Prostate gland (tissue), 2 donors: ENCODE results near the gene RRAD. TPM values are rescaled to one million over a fixed set of nuclear protein-coding genes. Genes with fewer than 3 reads are reported as not detected.

Experiments
- DNase-seq: peaks from one replicate; pipeline ENCODE4 v3.0.0-alpha.2; 2019; ENCODE audit warnings: low spot score
- H3K27ac ChIP-seq, 2 donors: fragments of 200-600 bp; sonication (generic); 2 replicates each; pipeline ENCODE4 v1.5.1; 2017 to 2019
- H3K27me3 ChIP-seq: fragments of 200-600 bp; sonication (generic); replicated peaks from 2 replicates; pipeline ENCODE4 v1.5.1; 2019; ENCODE audit not compliant: insufficient read depth
- H3K36me3 ChIP-seq, 2 donors: fragments of 200-600 bp; sonication (generic); 1 replicate in 1 of 2; 2 replicates in 1 of 2; pipeline versions ENCODE4 v1.5.1 to v1.8.1; 2017 to 2019
- H3K4me1 ChIP-seq: fragments of 200-600 bp; sonication (generic); replicated peaks from 2 replicates; pipeline ENCODE4 v1.5.1; 2019
- H3K4me3 ChIP-seq, 2 donors: fragments of 200-600 bp; sonication (generic); 2 replicates each; pipeline ENCODE4 v1.5.1; 2017 to 2019
- H3K9me3 ChIP-seq: fragments of 200-600 bp; sonication (generic); 2 replicates; pipeline ENCODE4 v1.5.1; 2017
- POLR2A ChIP-seq: fragments of 450-650 bp; IDR thresholded peaks from one replicate; pipeline ENCODE4 v1.6.1; 2016; ENCODE audit warnings: antibody characterized with exemption, mild to moderate bottlenecking
- POLR2AphosphoS5 ChIP-seq: sonication (generic); formaldehyde crosslinking; IDR thresholded peaks from one replicate; pipeline ENCODE4 v1.6.1; 2017; ENCODE audit warnings: antibody characterized with exemption
- WGBS: methylation state at CpG from one replicate; pipeline ENCODE4 v1.1.5; 2018; 5-methylcytosine and 5-hydroxymethylcytosine counted together
- intact Hi-C: fragments of 100-400 bp; cut with DNase I; formaldehyde crosslinking; loops from one replicate; pipeline ENCODE4 v1.14.2; 2022
- total RNA-seq, 2 donors: library from RNA; depleted of rRNA; stranded (reverse); fragments of >200 nt; gene quantifications; one replicate each; pipeline ENCODE4 v1.1.0, GENCODE V29; 2016
- TF ChIP-seq, protein P1 (sequence below), 4 experiments: fragments of 200-600 bp in 2 of 4; fragments of 450-650 bp in 2 of 4; sonication (generic) in 2 of 4; IDR thresholded peaks; 1 replicate in 3 of 4; 2 replicates in 1 of 4; pipeline ENCODE4 v1.5.1; 2016 to 2019; ENCODE audit warnings: antibody characterized with exemption in 4 of 4, mild to moderate bottlenecking in 2 of 4, moderate library complexity in 2 of 4

The RRAD gene
- total RNA-seq, 2 donors from 2014 or later: 17.0 to 37.0 TPM

DNA sequence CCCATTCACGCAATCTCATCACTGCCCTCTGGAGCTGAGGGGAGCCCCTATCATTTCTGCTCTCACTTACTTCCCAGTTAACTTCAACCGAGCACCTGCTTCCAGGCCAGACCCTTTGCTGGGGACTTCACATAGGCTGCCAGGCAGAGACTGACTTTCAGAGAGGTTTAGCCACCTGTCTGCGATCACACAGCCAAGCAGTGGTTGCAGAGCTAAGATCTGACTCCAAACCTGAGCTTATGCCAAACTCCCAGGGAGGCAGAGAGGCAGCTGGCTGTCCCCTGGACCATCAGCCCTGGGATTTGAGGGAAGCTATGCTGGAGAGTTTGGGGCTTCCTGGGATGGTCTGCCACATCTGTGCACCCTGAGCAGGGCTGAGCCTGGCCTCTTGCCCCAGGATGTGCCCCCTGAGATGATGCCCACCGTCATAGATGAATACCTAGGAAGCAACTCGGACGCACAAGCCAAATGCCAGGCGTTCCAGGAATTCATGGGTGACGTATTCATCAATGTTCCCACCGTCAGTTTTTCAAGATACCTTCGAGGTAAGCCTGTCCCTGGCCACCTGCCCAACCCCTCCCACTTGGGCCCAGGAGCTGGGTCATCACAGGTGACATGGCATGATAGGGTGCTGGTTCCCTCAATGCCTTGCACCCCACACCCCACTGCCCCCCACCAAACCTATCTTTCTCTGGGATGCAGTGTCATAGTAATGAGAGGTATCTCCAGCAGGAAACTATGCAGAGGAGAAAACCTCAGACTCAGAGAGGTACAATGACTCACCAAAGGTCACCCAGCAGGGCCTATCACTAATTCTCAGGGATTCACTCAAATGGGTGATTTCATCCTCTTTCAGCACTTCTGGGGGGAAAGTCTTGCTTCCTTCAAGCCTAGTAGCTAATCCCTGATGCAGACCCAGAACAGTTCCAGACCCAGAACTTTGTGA lies 45.7 kb upstream of the RRAD start:
- H3K4me3 ChIP-seq: no peak overlapping the region
- no peaks in the 10 kb centered on the region for H3K27me3 ChIP-seq
- no peaks in the 10 kb centered on the region for H3K36me3 ChIP-seq
- TF ChIP-seq POLR2A: no peak
- no peak for TF ChIP-seq POLR2AphosphoS5
- TF ChIP-seq, protein P1, sequence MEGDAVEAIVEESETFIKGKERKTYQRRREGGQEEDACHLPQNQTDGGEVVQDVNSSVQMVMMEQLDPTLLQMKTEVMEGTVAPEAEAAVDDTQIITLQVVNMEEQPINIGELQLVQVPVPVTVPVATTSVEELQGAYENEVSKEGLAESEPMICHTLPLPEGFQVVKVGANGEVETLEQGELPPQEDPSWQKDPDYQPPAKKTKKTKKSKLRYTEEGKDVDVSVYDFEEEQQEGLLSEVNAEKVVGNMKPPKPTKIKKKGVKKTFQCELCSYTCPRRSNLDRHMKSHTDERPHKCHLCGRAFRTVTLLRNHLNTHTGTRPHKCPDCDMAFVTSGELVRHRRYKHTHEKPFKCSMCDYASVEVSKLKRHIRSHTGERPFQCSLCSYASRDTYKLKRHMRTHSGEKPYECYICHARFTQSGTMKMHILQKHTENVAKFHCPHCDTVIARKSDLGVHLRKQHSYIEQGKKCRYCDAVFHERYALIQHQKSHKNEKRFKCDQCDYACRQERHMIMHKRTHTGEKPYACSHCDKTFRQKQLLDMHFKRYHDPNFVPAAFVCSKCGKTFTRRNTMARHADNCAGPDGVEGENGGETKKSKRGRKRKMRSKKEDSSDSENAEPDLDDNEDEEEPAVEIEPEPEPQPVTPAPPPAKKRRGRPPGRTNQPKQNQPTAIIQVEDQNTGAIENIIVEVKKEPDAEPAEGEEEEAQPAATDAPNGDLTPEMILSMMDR (IDR thresholded peaks at IDR 0.05): no peak
- DNase-seq: no peak
- intact Hi-C loops: no loop called here
- H3K27ac ChIP-seq: no peak overlapping the region
- 76% methylated on average over 10 of the region's 10 CpGs for WGBS
- H3K4me1 ChIP-seq: no peaks in the 10 kb centered on the region
- no peaks in the 10 kb centered on the region for H3K9me3 ChIP-seq

DNA sequence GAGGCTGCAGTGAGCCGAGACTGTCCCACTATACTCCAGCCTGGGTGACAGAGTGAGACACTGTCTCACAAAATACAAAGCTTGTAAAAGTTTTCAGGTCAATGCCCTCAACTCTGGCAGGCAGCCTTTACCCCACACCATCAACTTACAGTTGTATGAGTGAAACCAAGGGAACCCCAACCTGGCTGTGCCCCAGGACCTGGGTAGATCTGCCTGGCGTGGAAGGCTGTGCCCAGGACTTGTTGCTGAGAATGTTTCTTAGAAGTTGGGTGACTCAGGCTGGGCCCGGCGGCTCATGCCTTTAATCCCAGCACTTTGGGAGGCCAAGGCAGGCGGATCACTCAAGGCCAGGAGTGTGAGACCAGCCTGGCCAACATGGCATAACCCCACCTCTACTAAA lies 43.5 kb upstream of the RRAD start:
- Histone ChIP-seq H3K9me3 (no peaks in the 10 kb centered on the region), H3K27ac (no peak overlapping the region), H3K4me1 (no peaks in the 10 kb centered on the region), H3K27me3 (no peaks in the 10 kb centered on the region), H3K4me3 (no peak overlapping the region), H3K36me3 (no peaks in the 10 kb centered on the region)
- TF ChIP-seq, protein P1 (IDR thresholded peaks at IDR 0.05): no peak
- TF ChIP-seq POLR2A (no peak), POLR2AphosphoS5 (no peak)
- intact Hi-C loops: no loop called here
- no peak for DNase-seq
- WGBS: 88% methylated on average over 5 of the region's 5 CpGs

DNA sequence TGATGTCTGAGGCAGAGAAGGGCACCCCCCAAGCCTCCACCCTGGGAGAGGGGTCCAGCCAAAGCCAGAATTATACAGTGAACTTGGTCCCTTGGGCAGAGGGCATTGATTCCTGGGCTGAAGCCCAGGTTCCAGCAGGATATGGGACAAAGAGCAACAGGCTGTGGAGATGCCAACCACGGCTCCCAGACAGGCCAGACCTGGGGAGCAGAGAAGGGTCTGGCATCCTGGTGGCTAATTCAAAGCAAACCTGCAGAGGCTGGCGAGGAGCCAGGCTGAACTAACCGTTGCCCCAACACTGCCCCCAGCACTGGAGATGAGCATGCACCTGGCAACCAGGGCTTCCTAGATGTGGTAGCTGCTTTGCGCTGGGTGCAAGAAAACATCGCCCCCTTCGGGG lies 38.7 kb upstream of the RRAD start:
- Histone ChIP-seq H3K4me3 (no peak overlapping the region), H3K27me3 (no peaks in the 10 kb centered on the region), H3K36me3 (no peaks in the 10 kb centered on the region), H3K9me3 (no peaks in the 10 kb centered on the region), H3K27ac (no peak overlapping the region), H3K4me1 (no peaks in the 10 kb centered on the region)
- WGBS: 63% methylated on average over 6 of the region's 6 CpGs
- TF ChIP-seq POLR2A (no peak), POLR2AphosphoS5 (no peak)
- TF ChIP-seq, protein P1 (IDR thresholded peaks at IDR 0.05): no peak
- intact Hi-C loops: no loop called here
- DNase-seq: no peak

DNA sequence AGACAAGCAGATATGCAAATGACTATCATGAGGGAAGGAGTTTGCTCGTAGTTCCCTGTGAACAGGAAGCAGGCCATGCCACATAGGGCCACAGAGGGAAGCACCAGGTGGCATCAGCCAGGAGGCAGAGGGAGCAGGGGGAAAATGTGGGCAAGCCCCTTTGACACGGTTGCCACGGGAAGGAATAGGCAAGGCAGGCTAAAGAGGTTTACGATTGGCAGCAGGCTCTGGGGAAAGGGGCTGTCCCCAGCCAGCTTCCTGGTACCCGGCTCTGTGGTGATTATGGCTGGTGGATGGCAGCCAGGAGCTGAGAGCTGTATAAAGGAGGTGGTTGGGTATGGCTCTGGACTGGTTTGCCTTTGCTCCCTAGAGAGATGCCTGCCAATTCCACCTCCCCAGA lies 36.6 kb upstream of the RRAD start:
- intact Hi-C loops: no loop called here
- H3K9me3 ChIP-seq: no peaks in the 10 kb centered on the region
- TF ChIP-seq, protein P1 (IDR thresholded peaks at IDR 0.05): no peak
- TF ChIP-seq POLR2A (no peak), POLR2AphosphoS5 (no peak)
- H3K4me1 ChIP-seq: no peaks in the 10 kb centered on the region
- 23% methylated on average over 5 of the region's 5 CpGs for WGBS
- no peak overlapping the region for H3K4me3 ChIP-seq
- peak; percentile 51 for DNase-seq
- no peak overlapping the region for H3K27ac ChIP-seq
- no peaks in the 10 kb centered on the region for H3K36me3 ChIP-seq
- H3K27me3 ChIP-seq: no peaks in the 10 kb centered on the region
